ENCODE results near the gene EFL1. TPM values are rescaled to one million over a fixed set of nuclear protein-coding genes. Genes with fewer than 3 reads are reported as not detected.

The EFL1 gene
- total and polyA plus RNA-seq, 2 of the 4 experiments (the other 2 are of a cell fraction), result 10.1 to 24.6 TPM

DNA sequence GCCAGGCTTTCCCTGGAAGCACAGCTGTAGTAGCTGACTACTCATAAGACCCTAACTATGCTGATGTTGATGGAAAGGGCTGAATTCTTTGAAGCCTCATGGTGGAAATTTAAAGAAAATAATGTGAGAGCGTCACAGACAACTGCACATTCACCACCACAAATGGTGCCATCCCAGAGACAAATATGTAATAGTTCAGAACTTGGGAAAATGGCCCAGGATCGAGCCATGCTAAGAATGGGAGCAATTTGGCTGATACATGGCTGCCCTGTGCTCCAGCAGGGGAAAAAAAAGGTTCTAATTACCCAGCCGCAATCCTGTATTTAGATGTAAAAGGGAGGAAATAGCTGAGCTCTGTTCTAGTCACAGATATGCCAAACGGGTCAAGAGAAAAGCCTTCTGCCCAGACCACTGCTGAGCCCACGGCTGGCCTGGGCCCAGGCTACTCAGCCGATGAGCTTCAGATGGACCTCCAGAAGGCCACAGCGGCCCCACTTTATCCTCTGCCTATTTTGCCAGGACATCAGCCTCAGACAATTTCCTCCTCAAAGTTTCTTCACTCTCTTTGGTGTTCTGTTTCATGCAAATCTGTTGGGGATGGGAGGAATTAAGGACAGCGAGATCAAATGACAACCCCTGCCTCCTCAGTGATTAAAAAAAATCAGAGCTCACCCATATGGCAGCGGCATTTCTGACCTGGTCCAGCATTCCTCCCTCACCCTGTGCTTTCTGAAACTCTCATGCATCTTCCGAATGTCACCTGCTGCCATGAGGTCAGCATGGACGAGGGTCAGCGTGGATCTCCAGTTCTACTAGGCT is 162.2 kb downstream of the EFL1 start:
- Histone ChIP-seq H3K4me2 (ENCODE audit: low read depth, low read length) (peak overlapping the region; percentile 29), H3K27ac (ENCODE audit: insufficient read depth, low read length) (peak overlapping the region; percentile 23; the same call in 1 of the 2 replicates), H2AFZ (replicated peaks; ENCODE audit: low read length, poor library complexity) (peak overlapping the region; percentile 74), H3K27me3 (ENCODE audit: control insufficient read depth, insufficient read depth, low read length) (no peaks in the 10 kb centered on the region), H3K4me1 (ENCODE audit: control insufficient read depth, insufficient read depth, low read length) (peaks cover 11% of the 10 kb centered on the region), H4K20me1 (ENCODE audit: insufficient read depth, low read length) (no peaks in the 10 kb centered on the region), H3K18ac (ENCODE audit: low read depth, low read length) (peak overlapping the region; percentile 41), H3K36me3 (ENCODE audit: control insufficient read depth, insufficient read depth, low read length) (no peaks in the 10 kb centered on the region), H2BK120ac (ENCODE audit: low read depth, low read length) (peak overlapping the region; percentile 60), H3K9me1 (ENCODE audit: insufficient read depth, low read length) (peaks cover 19% of the 10 kb centered on the region), H3K14ac (replicated peaks; ENCODE audit: low read depth, low read length) (peak overlapping the region; percentile 55), H4K5ac (ENCODE audit: low read depth, low read length) (peak overlapping the region; percentile 24; the same call in 1 of the 2 replicates), H3K4ac (ENCODE audit: low read depth, low read length) (peak overlapping the region; percentile 58), H2BK5ac (ENCODE audit: low read depth, low read length, poor library complexity, severe bottlenecking) (peak overlapping the region; percentile 3), H3K9me3 (ENCODE audit: control insufficient read depth, insufficient read depth, low read length) (no peaks in the 10 kb centered on the region), H2BK15ac (ENCODE audit: low read depth, low read length) (peak overlapping the region; percentile 47; the same call in 2 of the 3 replicates), H3K4me3 (ENCODE audit: insufficient read depth, low read depth, low read length) (no peak overlapping the region), H3K79me1 (ENCODE audit: low read depth in 1 of 2, low read length in 2 of 2) (no peaks in the 10 kb centered on the region), H3K56ac (ENCODE audit: extremely low read depth, insufficient read depth, low read length) (no peak overlapping the region), H4K91ac (ENCODE audit: insufficient read depth, low read depth, low read length) (peak overlapping the region; percentile 30), H3K9ac (ENCODE audit: low read depth, low read length) (no peak overlapping the region), H3K23ac (ENCODE audit: low read depth, low read length) (peak overlapping the region; percentile 23; the same call in 1 of the 2 replicates), H2AK5ac (ENCODE audit: low read depth, low read length) (peak overlapping the region; percentile 77), H4K8ac (ENCODE audit: low read depth in 2 of 2, low read length in 2 of 2) (peak overlapping the region; percentile 58 to 70; a peak in 3 of 4 replicates), H2BK20ac (ENCODE audit: low read depth, low read length) (peak overlapping the region; percentile 83; the same call in 1 of the 2 replicates), H2AK9ac (replicated peaks; ENCODE audit: low read depth, low read length, poor library complexity) (no peak overlapping the region)
- intact Hi-C loops (cut with micrococcal nuclease) (loop anchor here (5.0 kb wide), 2 partner anchors 53 to 158 kb away; partner anchors contain the start of gene MEX3B), in situ Hi-C loops (cut with MboI; ENCODE audit: low sequenced_read_pairs) (no loop called here), dilution Hi-C loops (cut with HindIII; ENCODE audit: low sequenced_read_pairs, unreplicated experiment) (no loop called here)
- ChIA-PET POLR2A (ENCODE audit: unreplicated experiment) (no interaction called here), CTCF (no interaction called here)
- DNase-seq (peak; percentile 53), ATAC-seq (ENCODE audit: low read depth) (peak; percentile 59)
- 45% methylated on average over 3 of the region's 12 CpGs; no CpG with 5 or more reads in 1 of the 2 experiments for WGBS, 2 experiments (ENCODE audit: extremely low coverage in 2 of 2, insufficient read length in 1 of 2)
- BruUV-seq (replicated peaks), result no TSS peak
- TF ChIP-seq ELK1 (IDR thresholded peaks at IDR 0.05; ENCODE audit: borderline replicate concordance, low read depth, low read length), result no peak
- no peak for TF ChIP-seq MXI1 (IDR thresholded peaks at IDR 0.05; ENCODE audit: borderline replicate concordance, low read depth, low read length)
- TF ChIP-seq RAD21 (IDR thresholded peaks at IDR 0.05; ENCODE audit: low read length), result no peak
- no peak for TF ChIP-seq MAFK (IDR thresholded peaks at IDR 0.05; ENCODE audit: low read depth, low read length)
- no peak for TF ChIP-seq RFX5 (IDR thresholded peaks at IDR 0.05; ENCODE audit: low read depth, low read length)
- no peak for TF ChIP-seq CEBPB (IDR thresholded peaks at IDR 0.05; ENCODE audit: low read depth, low read length)
- TF ChIP-seq BHLHE40 (IDR thresholded peaks at IDR 0.05; ENCODE audit: low read depth, low read length), result no peak
- TF ChIP-seq RCOR1 (IDR thresholded peaks at IDR 0.05; ENCODE audit: insufficient replicate concordance, low read length), result no peak
- TF ChIP-seq SMC3 (IDR thresholded peaks at IDR 0.05; ENCODE audit: low read depth, low read length), result no peak
- TF ChIP-seq POLR2A (IDR thresholded peaks at IDR 0.05; ENCODE audit: low read depth, low read length), result no peak
- no peak for TF ChIP-seq FOS (IDR thresholded peaks at IDR 0.05; ENCODE audit: low read depth, low read length)
- TF ChIP-seq NFE2L2 (IDR thresholded peaks at IDR 0.05; ENCODE audit: low read depth, low read length), result no peak
- no peak for TF ChIP-seq CTCF (conservative IDR thresholded peaks at IDR 0.05; ENCODE audit: low read depth, low read length)
- no peak for TF ChIP-seq MAZ (IDR thresholded peaks at IDR 0.05; ENCODE audit: borderline replicate concordance, low read depth, low read length)
